HG03571 (cell line): ENCODE measurements around the gene RNF223.
"Not testable (repeated sequence)": the region's sequence is repeated elsewhere in the genome, so short reads cannot be mapped to it uniquely, and the experiment has no call there.

Experiments used
- ATAC-seq: cut with Tn5 transposase; IDR thresholded peaks from one replicate; pipeline ENCODE4 v1.9.1; 2021; ENCODE audit not compliant: unreplicated experiment

RNF223 gene

DNA sequence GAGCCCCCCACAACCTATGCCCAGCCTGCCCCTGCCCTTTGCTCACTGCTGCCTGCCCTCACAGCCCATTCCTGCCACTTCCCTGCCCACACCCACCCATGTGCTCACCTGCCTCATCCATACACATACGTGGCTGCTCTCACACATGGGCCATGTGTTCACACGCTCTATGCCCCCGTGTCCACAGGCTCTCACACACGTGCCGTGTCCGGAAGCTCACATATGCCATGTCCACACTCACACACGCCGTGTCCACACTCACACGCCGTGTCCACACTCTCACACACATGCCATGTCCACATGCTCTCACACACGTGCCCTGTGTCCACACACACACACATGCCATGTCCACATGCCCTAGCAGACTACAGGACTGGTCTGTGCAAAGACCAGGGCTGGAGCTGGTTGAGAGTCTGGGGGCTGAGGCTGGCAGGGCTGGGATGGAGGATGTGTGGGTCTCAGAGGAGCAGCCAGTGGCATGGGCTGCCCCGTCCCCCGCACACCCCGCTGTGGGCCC lies 583 bp upstream of the RNF223 start:
- no peak for ATAC-seq

DNA sequence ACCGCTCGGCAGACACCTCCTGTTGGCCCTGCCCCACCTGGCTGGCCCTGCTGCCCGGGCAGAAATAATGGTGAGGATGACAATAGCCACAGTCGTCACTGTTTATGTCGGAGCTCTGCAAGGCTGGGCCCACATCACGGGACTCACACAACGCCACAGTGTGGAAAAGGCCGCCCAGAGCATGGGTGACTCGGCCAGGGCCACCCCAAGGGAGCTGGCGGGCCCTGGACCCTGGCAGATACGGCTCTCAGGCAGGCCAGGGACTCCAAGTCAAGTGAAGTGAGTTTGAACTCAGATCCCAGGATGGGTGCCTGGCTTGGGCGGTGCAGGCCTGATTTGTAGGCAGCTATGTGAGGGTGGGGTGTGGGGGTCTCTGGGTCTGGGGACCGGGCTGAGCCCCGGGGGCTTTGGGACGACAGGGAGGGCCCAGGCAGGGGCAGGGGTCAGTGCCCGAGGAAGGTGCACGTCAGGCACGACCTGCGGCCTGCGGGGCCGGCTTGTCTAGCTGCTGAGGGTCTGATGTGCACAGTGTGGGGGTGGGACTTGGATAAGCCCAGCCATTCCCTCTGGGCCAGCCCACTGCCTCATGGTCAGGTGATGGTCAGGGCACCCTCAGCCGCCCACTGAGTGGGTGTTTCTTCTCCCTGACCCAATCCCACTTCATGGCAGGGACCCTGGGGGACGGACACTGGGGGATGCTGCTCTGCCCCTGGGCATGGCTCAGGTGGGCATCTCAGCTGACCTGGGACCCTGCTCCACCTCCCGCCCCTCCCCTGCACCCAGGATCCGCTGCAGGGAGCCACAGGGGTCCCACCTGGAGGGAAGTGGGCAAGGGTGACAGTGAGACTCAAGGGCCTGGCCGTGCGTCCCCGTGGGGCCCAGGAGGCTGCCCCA lies 1.0 kb downstream of the RNF223 start:
- ATAC-seq: no peak

DNA sequence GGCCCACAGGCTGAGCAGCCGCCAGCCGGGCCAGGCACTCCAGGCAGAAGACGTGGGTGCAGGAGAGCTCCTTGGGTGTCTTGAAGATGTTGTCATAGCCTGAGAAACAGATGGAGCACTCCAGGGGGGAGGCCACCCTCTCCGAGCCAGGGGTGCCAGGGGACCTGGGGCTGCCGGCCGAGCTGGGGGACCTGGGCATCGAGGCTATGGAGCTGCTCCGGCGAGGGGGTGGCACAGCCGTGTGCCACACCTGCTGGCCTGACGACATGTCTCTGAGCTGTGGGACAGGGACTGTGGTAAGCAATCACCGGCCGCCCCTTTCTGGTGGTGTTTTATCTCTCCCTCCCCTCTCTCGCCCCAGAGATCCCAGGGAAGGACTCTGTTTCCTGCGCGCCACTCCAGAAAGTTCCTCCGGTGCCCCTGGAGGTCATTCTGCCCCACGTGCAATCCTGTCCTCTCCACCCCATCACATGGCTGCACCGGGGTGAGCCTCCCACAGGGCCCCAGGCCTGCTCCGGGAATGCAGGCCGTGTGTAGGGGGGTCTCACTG lies 1.7 kb downstream of the RNF223 start:
- ATAC-seq: no peak

DNA sequence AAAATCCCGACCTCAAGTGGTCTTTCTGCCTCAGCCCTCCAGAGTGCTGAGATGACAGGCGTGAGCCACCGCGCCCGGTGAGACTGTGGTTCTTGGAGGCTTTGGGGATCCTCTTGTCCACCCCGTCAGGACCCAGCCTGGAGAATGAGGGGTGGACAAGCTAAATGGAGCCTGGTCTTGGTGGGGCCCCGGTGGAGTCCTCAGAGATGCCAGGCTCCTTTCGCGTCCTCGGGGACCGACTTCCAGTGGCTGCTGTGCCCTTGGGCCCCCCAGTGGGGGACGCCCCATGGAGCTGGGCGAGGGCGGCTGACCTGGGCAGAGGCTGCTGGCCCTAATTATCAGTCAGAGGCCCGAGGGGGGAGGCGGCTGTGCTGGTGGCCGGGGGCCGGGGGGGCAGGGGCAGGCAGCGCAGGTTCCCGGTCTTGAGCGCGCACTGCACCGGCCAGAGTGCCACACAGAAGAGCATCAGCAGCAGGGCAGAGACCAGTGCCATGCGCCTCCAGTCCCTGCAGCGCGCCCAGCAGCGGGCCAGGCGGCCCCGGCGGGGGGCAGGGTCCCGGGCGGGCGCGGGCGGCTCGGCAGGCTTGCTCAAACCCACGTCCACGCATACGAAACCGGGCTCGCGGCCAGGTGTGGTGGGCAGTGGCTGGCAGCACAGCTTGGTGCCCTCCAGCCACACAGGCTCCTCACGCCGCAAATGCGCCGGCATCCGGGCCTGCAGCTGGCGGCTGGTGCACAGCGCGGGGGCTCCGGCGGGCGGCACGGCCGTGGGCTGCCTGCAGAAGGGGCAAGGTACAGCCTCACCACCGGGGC lies 2.4 kb downstream of the RNF223 start:
- ATAC-seq: no peak

DNA sequence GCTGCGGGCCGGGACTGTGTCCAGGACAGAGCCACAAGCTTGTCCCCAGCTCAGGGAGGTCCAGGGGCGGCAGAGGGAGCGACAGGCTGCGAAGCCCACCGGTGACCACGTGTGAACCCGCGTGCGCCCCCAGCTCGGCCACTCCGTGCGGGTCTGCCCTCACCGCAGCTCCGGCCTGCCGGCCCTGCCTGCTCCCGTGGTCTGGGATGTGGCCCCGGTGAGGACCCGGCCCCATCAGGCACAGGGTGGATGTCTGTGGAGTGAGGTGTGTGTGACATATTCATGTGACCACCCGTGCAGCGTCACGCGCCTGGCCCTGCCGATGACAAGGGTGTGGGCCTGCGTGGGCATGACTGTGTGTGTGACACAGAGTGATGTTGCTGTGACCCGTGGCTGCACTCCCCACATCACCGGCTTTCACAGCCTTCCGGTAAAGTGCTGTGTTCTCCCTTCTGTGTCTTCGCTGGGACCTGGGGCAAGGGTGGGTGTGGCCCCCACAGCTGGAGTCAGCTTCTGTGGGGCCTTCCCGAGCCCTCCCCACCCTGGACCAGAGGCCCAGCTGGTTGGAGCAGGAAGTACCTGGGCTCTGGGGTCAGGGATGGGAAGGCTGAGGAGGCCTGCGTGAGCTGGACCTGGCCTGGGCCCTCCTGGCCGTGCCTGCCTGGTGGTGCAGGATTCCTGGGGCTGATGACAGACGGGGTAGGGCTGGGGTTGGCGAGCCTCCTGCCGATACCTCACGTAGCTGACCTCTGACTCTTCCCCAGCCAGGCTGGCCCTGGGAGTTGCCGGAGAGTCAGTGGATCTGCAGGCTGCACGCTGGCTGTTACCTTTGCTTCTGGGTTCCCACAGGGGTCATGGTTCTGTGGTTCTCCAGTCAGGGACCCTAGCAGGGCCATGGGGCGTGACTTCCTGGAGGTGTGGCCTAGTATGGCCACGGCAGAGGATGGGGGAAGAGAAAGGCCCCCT lies 4.1 kb downstream of the RNF223 start:
- ATAC-seq: no peak

DNA sequence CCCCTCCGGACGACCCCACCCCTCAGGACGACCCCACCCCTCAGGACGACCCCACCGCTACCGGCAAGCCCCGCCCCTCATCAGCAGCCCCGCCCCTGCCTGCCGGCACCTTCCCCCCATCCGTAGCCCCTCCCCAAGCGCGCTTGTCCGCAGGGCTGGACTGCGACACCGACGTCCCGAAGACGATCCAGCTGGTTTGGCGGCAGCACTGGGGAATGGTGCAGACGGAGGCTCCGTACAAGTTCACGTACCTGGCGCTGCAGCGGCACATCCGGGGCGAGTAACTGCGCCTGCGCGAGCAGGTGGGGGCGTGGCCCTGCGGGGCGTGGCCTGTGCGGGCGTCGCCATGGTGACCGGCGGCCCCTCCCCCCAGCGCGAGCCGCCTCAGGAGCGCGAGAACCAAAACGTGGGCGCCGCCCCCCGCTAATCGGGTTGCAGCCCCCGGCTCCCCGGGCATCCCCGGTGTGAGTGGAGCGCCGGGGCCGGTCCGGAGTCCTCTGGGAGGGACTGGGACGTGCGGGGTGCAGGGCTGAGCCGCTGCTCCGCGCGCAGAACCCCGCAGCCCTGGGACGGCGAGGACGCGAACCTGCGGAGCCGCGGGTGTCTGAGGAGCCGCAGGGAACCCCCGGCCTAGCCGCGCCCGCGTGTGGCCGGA lies 4.9 kb downstream of the RNF223 start:
- no peak for ATAC-seq

DNA sequence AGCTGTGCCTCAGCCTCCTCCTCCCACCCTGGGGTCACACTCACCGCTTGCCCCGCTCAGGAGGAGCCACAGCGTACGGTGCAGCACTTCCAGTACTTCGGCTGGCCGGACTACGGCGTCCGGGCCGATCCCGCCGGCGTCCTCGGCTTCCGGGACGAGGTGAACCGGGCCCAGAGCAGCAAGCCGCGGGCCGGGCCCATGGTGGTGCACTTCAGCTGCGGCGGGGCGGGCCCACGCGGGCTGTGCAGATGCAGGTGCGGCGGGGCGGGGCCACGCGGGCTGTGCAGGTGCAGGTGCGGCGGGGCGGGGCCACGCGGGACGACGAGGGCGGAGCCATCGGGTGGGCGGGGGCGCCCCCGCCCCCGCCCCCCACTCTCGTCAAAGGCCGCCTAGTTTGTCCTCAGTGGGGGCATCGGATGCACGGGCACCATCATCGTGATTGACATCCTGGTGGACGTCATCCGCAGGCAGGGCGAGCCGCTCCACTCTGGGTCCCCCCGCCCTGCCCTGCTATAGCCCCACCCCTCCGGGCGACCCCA lies 5.5 kb downstream of the RNF223 start:
- no peak for ATAC-seq

DNA sequence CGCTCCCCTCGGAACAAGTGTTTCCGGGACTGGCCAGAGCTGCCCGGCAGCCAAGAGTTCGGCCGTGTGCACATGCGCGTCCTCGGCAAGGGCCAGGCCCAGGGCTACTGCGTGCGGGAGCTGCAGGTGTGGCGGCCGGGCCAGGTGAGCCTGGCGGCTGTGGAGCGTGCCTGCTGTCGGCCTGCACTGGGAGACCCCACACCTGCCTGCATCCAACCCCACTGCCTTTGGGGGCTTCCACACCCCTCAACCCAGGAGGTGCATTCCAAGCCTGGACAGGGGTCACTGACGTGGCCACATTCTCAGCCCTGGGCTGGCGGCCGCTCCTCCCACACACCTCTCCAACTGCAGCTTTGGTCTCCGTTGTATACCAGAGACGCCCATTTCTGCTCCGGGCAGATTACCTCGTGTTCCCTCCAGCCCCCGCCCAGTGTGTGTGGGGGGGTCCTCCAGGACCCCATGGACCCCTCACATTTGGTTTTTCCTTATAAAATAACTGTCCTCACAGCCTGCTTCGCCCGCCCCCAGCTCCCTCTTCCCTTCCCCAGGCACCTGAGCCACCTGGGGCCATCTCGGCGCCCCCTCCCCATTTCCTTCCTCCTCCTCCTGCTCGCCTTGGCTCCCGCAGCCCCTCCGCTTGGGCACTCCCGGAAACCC lies 6.1 kb downstream of the RNF223 start:
- no peak for ATAC-seq

DNA sequence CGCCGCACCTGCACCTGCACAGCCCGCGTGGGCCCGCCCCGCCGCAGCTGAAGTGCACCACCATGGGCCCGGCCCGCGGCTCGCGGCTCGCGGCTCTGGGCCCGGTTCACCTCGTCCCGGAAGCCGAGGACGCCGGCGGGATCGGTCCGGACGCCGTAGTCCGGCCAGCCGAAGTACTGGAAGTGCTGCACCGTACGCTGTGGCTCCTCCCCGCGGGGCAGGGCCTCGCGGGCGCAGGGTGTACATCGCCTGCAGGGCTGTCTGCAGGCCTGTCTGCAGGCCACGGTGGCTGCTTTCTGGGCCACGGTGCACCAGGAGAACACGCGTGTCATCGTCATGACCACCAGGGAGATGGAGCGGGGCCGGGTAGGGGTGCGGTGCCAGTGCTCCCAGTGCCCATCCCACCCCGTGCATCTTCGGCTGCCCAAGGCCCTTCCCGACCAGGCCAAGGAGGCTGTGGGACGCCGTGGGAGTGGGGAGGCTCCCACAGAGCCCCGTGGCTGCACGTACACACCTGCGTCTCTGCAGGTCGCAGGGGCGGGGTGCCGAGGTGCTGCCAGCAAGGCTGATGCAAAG lies 6.7 kb downstream of the RNF223 start:
- ATAC-seq: no peak

DNA sequence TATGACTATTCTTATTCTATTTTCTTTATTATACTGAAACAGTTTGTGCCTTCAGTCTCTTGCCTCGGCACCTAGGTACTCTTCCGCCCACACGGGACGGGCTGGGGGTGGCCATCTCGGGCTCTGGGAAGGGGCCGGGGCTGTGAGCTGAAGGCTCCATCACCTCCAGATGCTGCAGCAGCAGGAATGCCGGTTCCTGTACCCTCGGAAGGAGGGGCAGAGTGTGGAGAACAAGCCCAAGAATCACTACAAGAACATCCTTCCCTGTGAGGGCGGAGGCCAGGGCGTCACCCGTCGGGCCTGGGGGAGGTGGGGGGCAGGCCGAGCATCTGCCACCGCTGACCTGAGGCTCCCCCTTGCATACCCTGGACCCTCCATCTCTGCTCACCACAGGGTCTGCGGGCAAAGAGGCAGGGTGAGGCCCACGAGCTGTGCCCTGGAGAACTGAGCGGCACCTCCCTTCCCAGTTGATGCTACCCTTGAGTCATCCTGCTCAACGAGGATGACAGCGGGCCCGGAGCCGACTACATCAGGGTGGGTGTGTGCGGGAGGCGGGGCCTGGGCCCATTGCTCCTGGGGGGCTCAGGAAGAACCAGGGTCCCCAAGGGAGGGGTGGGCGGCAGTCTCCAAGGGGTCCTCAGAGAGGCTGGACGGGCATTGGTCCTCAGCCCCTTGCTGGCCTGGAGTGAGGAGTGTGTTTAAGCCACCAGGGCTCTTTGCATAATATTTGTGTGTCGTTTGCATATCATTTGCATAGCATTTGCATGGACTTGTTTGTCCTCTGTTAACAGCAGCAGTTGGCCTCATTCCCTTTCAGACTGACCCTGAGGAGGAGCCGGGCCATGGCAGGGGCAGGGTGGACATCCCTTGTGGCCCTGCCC lies 7.5 kb downstream of the RNF223 start:
- no peak for ATAC-seq

DNA sequence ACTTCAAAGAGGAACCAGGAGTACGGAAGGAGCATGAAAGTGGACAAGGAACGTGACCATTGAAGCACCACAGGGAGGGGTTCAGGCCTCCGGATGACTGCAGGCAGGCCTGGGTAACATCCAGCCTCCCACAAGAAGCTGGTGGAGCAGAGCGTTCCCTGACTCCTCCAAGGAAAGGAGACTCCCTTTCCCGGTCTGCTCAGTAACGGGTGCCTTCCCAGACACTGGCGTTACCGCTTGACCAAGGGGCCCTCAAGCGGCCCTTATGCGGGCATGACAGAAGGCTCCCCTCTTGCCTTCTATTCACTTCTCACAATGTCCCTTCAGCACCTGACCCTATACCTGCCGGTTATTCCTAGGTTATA lies 8.2 kb downstream of the RNF223 start:
- ATAC-seq: not testable (repeated sequence)

DNA sequence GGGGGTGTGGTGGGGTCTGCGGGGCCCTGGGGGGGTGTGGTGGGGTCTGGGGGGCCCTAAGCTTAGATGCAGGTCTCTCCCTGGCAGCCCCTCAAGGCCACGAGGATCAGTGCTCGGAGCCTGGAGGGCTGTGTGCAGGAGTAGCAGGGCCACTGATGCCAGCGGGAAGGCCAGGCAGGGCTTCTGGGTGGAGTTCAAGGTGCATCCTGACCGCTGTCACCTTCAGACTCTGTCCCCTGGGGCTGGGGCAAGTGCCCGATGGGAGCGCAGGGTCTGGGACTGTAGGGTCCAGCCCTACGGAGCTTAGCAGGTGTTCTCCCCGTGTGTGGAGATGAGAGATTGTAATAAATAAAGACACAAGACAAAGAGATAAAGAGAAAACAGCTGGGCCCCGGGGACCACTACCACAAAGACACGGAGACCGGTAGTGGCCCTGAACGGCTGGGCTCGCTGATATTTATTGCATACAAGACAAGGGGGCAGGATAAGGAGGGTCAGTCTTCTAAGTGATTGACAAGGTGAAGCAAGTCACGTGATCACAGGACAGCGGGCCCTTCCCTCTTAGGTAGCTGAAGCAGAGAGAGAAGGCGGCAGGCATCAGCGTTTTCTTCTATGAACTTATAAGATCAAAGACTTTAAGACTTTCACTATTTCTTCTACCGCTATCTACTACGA lies 8.7 kb downstream of the RNF223 start:
- no peak for ATAC-seq

DNA sequence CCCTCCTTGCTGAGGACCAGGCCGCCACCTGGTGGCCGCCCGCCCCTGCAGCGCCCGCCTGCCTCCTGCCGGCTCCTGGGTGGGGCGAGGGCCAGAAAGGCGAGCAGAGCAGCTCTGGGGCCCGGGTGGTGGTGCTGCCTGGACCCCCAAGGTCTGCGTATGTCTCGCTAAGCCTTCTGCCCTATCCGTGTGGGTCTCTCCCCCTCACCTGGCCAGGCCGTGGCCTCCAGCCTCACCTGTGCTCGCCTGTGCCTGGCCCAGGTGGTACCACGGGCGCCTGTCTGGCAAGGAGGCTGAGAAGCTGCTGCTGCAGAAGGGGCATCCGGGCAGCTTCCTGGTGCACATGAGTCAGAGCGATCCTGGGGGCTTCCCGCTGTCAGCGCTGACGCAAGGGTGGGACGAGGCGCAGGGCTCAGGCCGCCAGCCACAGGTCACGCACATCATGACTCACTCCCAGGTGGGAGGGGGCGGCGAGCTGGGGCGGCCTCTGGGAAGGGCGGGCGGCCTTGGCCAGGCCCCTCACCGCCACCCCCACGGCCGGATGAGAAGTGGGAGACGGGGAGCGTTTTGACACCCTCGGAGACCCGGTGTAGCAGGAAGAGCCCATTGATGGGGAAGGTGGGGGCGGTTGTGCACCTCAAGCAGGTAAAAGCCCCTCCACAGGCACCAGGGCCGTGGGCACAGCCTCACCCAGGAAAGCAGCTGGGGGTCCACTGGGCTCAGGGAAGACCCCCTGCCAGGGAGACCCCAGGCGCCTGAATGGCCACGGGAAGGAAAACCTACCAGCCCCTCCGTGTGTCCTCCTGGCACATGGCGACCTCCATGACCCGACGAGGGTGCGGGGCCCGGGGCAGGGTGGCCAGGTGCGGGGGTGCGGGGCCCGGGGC lies 9.9 kb downstream of the RNF223 start:
- ATAC-seq: peak; percentile 52

DNA sequence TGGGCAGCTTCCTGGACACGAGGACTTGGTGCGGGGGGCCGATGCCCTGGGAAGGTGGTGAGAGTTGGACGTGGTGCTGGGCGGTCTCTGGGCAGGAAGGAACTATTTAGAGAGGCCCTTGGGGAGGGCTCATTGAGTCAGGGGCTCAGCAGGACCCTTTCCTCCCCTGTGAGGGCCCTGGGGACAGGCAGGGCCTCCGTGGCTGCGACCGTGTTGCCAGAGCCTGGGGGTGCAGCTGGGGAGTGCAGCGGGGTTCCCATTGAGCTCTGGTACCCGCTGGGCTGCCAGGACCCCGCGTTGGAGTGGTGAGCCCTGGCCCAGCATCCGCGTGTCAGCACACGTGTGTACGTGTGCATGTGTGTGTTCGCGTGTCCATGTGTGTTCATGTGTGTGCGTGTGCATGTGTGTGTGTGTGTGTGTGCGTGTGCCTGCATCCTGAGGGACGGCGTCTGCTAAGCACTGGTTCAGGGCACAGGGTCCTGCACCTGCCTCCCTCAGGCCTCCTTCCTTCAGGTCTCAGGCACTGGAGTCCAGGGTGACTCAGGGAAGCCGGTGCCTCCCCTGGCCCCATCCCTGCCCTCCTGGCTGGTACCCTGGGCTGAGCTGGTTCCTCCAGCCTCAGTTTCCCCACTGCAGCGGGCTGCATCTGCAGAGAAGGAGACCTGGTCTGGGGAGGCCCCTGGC lies 10.7 kb downstream of the RNF223 start:
- no peak for ATAC-seq

DNA sequence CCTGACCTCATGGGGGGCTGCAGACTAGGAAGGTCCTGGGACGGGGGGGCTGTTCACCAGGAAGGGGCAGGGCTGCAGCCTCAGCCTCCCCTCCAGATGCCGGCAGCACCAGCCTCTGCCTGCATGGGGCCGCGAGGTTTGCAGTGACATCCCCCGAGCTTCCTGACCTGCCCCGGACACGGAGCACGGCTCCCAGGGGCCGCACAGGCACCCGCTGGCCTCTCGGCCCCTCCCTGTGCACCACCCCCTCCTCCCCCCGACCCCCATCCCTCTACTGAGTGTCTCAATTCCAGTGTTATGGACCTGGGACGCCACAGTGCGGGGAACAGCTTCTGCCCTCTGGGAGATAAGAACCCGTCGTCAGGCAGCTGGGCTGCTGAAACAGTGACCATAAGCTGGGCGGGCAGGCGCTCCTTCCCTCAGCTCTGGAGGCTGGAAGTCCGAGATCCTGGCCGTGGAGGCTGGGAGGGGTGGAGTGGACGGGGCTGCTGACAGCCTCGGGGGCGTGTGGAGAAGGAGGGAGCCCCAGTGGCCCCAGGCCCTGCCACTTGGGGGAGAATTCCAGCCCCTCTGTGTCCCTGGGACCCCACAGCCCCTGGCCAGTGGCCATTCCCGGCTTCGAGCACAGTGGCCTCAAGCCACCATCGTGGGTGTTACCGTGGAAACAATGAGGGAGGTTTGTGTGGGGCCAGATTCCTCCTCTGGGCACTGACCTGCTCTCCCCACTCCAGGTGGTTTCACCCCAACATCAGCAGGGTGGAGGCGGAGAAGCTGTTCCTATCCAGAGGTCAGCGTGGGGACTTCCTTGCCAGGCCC lies 11.6 kb downstream of the RNF223 start:
- no peak for ATAC-seq
